Fibroblast of lung (primary cell): ENCODE results near the gene PLCXD3.

Source experiments
- EZH2 ChIP-seq: IDR thresholded peaks from 2 replicates; pipeline ENCODE4 v1.5.1; 2012; ENCODE audit warnings: low read length, control low read depth, mild to moderate bottlenecking; ENCODE audit errors: missing control alignments
- TF ChIP-seq, protein P1 (sequence below), 2 donors: IDR thresholded peaks in 1 of 2; conservative IDR thresholded peaks in 1 of 2; 1 replicate in 1 of 2; 2 replicates in 1 of 2; pipeline ENCODE4 v1.5.1; 2011 to 2012; ENCODE audit warnings: low read length in 2 of 2, control low read depth in 1 of 2, inconsistent platforms in 1 of 2, low read depth in 1 of 2, mild to moderate bottlenecking in 1 of 2

DNA sequence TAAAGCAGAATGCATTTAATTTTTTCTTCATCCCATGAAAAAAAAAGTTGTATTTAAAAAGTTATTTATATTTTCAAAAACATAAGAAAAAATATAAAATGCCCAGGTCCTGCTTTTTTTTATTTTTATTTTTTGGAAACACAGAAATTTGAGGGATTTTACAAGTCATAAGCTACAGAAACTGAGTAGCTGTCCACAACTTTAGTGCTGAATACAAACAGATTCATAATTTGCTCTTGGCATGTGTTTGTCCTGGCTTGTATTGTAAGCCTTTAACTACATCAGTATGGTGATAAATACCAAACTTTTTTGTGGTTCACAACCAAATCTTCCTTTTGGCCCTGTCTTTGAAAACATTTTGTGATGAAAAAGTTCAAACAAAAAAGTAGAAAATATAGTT is 7.5 kb upstream of the PLCXD3 start:
- TF ChIP-seq, protein P1, sequence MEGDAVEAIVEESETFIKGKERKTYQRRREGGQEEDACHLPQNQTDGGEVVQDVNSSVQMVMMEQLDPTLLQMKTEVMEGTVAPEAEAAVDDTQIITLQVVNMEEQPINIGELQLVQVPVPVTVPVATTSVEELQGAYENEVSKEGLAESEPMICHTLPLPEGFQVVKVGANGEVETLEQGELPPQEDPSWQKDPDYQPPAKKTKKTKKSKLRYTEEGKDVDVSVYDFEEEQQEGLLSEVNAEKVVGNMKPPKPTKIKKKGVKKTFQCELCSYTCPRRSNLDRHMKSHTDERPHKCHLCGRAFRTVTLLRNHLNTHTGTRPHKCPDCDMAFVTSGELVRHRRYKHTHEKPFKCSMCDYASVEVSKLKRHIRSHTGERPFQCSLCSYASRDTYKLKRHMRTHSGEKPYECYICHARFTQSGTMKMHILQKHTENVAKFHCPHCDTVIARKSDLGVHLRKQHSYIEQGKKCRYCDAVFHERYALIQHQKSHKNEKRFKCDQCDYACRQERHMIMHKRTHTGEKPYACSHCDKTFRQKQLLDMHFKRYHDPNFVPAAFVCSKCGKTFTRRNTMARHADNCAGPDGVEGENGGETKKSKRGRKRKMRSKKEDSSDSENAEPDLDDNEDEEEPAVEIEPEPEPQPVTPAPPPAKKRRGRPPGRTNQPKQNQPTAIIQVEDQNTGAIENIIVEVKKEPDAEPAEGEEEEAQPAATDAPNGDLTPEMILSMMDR (conservative IDR thresholded peaks at IDR 0.05 in 1 of 2, IDR thresholded peaks at IDR 0.05 in 1 of 2; ENCODE audit: low read depth in 1 of 2, low read length in 2 of 2): no peak
- no peak for TF ChIP-seq EZH2
